ENCODE data around the gene C2CD4C. TPM values are rescaled to one million over a fixed set of nuclear protein-coding genes. Genes with fewer than 3 reads are reported as not detected.

C2CD4C gene
- total RNA-seq, 1 experiment from 2014 or later: 13.6 TPM

DNA sequence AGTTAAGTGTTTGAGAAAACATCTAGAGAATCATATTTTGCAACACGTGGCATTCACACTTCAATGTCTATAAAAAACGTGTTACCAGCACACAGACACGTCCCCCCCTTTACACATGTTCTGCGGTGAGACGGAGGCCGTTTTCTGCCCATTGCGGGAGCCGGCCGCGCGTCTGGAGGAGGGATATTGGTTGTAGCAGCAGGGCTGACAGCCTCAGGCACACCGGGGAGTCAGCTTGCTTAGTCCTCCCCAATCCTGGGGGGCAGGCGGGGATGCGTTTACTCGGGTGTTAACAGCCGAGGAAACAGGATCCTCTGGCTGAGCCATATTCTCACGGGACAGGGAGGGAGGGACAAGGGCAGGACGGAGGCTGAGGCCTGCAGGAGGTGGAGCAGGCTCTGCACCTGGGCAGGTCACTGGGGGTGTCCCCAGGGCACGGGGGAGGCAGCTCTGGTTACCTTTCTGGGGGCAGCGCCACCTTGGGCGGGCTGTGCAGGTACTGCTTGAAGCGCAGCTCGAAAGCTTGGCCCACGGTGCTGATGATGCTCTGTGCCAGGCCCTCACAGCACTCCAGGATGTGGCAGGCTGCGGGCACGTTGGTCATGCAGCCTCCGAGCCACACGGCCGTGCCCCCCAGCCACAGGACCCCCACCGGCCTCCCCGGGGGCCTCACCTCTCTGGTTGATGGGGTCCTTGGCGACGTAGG, 26.9 kb upstream of the C2CD4C start:
- in situ Hi-C loops (cut with HindIII; ENCODE audit: low pct_unique_long_range_greater_than_20kb, low sequenced_read_pairs): no loop called here
- ATAC-seq: peak; percentile 49; the same call in 1 of the 2 replicates

DNA sequence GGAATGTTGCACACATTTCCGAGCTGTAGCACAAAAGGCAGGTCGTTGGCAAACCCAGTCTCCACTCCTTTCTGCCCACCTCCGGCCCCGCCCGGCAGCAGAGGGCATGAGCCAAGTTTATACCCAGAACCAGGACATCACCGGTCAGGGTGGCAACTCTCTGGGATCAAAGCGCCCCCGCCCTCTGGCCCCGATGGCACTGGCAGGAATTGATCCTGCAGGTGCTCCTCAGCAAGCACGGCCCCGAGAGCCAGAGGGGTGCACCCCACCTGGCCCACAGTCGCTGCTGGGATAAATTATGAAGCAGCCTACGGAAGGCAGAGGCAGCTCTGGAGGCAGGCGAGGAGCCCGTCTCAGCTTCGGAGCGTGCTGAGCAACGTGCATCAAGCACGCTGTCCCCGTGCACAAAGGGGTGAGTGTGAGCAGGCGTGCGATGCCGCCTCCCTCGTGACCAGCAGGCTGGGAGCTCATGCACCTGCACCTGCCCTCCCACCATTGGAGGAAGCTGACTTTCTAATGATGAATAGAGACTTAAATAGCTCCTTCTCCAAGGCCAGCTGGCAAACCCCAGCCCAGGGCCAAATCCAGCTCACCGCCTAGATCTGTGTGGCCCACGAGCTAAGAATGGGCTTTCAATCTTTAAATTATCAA, 26.2 kb upstream of the C2CD4C start:
- TF ChIP-seq TCF7L2 (IDR thresholded peaks at IDR 0.05; ENCODE audit: low read depth, low read length) (no peak), SIN3A (IDR thresholded peaks at IDR 0.05; ENCODE audit: borderline replicate concordance, insufficient read depth, low read depth, low read length) (no peak), POLR2AphosphoS5 (IDR thresholded peaks at IDR 0.05; ENCODE audit: low read depth, low read length) (no peak)
- TF ChIP-seq, protein P1, sequence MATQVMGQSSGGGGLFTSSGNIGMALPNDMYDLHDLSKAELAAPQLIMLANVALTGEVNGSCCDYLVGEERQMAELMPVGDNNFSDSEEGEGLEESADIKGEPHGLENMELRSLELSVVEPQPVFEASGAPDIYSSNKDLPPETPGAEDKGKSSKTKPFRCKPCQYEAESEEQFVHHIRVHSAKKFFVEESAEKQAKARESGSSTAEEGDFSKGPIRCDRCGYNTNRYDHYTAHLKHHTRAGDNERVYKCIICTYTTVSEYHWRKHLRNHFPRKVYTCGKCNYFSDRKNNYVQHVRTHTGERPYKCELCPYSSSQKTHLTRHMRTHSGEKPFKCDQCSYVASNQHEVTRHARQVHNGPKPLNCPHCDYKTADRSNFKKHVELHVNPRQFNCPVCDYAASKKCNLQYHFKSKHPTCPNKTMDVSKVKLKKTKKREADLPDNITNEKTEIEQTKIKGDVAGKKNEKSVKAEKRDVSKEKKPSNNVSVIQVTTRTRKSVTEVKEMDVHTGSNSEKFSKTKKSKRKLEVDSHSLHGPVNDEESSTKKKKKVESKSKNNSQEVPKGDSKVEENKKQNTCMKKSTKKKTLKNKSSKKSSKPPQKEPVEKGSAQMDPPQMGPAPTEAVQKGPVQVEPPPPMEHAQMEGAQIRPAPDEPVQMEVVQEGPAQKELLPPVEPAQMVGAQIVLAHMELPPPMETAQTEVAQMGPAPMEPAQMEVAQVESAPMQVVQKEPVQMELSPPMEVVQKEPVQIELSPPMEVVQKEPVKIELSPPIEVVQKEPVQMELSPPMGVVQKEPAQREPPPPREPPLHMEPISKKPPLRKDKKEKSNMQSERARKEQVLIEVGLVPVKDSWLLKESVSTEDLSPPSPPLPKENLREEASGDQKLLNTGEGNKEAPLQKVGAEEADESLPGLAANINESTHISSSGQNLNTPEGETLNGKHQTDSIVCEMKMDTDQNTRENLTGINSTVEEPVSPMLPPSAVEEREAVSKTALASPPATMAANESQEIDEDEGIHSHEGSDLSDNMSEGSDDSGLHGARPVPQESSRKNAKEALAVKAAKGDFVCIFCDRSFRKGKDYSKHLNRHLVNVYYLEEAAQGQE (IDR thresholded peaks at IDR 0.05; ENCODE audit: insufficient read depth in 1 of 2, low read depth in 2 of 2, low read length in 1 of 2): no peak
- TF ChIP-seq, protein P2, sequence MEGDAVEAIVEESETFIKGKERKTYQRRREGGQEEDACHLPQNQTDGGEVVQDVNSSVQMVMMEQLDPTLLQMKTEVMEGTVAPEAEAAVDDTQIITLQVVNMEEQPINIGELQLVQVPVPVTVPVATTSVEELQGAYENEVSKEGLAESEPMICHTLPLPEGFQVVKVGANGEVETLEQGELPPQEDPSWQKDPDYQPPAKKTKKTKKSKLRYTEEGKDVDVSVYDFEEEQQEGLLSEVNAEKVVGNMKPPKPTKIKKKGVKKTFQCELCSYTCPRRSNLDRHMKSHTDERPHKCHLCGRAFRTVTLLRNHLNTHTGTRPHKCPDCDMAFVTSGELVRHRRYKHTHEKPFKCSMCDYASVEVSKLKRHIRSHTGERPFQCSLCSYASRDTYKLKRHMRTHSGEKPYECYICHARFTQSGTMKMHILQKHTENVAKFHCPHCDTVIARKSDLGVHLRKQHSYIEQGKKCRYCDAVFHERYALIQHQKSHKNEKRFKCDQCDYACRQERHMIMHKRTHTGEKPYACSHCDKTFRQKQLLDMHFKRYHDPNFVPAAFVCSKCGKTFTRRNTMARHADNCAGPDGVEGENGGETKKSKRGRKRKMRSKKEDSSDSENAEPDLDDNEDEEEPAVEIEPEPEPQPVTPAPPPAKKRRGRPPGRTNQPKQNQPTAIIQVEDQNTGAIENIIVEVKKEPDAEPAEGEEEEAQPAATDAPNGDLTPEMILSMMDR (IDR thresholded peaks at IDR 0.05): no peak
- no peaks in the 10 kb centered on the region for H3K36me3 ChIP-seq (ENCODE audit: control insufficient read depth, insufficient read depth, low read length)
- no peaks in the 10 kb centered on the region for H3K9me3 ChIP-seq (ENCODE audit: control insufficient read depth, insufficient read depth, low read depth, low read length)
- H3K27me3 ChIP-seq (ENCODE audit: control insufficient read depth, insufficient read depth, low read length): no peaks in the 10 kb centered on the region
- DNase-seq (ENCODE audit: low read depth, low spot score): no peak
- in situ Hi-C loops (cut with HindIII; ENCODE audit: low pct_unique_long_range_greater_than_20kb, low sequenced_read_pairs) (no loop called here), intact Hi-C loops (cut with micrococcal nuclease; ENCODE audit: unreplicated experiment) (no loop called here)
- BruUV-seq (replicated peaks): no TSS peak
- CTCF ChIA-PET: no interaction called here
- ATAC-seq: 0 out of 2 replicates have a peak, but pooled peaks have one; percentile 41
- no peaks in the 10 kb centered on the region for H3K4me1 ChIP-seq (ENCODE audit: control insufficient read depth, insufficient read depth, low read length)
- H3K27ac ChIP-seq (ENCODE audit: low read length): no peak overlapping the region
- no peak overlapping the region for H3K4me3 ChIP-seq (ENCODE audit: low read depth in 2 of 2, low read length in 2 of 2)
- POLR2A ChIA-PET: no interaction called here

More for the DNA sequence above, 26.9 kb upstream of the C2CD4C start:
- POLR2A ChIA-PET: no interaction called here
- no peaks in the 10 kb centered on the region for H3K9me3 ChIP-seq (ENCODE audit: control insufficient read depth, insufficient read depth, low read depth, low read length)
- CTCF ChIA-PET: no interaction called here
- H3K4me3 ChIP-seq (ENCODE audit: low read depth in 2 of 2, low read length in 2 of 2): no peak overlapping the region
- DNase-seq (ENCODE audit: low read depth, low spot score): no peak
- intact Hi-C loops (cut with micrococcal nuclease; ENCODE audit: unreplicated experiment): no loop called here
- TF ChIP-seq SIN3A (IDR thresholded peaks at IDR 0.05; ENCODE audit: borderline replicate concordance, insufficient read depth, low read depth, low read length) (no peak), TCF7L2 (IDR thresholded peaks at IDR 0.05; ENCODE audit: low read depth, low read length) (no peak), POLR2AphosphoS5 (IDR thresholded peaks at IDR 0.05; ENCODE audit: low read depth, low read length) (no peak)
- TF ChIP-seq, protein P2 (IDR thresholded peaks at IDR 0.05): no peak
- TF ChIP-seq, protein P1 (IDR thresholded peaks at IDR 0.05; ENCODE audit: insufficient read depth in 1 of 2, low read depth in 2 of 2, low read length in 1 of 2): no peak
- H3K27me3 ChIP-seq (ENCODE audit: control insufficient read depth, insufficient read depth, low read length): no peaks in the 10 kb centered on the region
- no peaks in the 10 kb centered on the region for H3K36me3 ChIP-seq (ENCODE audit: control insufficient read depth, insufficient read depth, low read length)
- no peaks in the 10 kb centered on the region for H3K4me1 ChIP-seq (ENCODE audit: control insufficient read depth, insufficient read depth, low read length)
- BruUV-seq (replicated peaks): no TSS peak
- no peak overlapping the region for H3K27ac ChIP-seq (ENCODE audit: low read length)
